Measurements from ENCODE around the gene NBPF1.
"Not testable (repeated sequence)": the region's sequence is repeated elsewhere in the genome, so short reads cannot be mapped to it uniquely, and the experiment has no call there.

The NBPF1 gene

DNA sequence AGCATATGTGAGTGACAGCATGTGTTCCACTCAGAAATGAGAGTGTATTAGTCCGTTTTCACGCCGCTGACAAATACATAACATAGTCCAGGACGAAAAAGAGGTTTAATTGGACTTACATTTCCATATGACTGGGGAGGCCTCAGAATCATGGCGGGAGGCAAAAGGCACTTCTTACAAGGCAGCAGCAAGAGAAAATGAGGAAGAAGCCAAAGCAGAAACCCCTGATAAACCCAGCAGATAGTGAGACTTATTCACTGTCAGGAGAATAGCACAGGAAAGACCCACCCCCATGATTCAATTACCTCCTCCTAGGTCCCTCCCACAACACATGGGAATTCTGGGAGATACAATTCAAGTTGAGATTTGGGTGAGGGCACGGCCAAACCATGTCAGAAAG, 75.8 kb downstream of the NBPF1 start:
- H3K4me1 ChIP-seq (ENCODE audit: control insufficient read depth, insufficient read depth, low read length); H3K27ac ChIP-seq (ENCODE audit: insufficient read depth, low read depth, low read length, poor library complexity, severe bottlenecking); H3K36me3 ChIP-seq (ENCODE audit: control insufficient read depth, insufficient read depth, low read length); H3K4me3 ChIP-seq (ENCODE audit: insufficient read depth, low read depth, low read length); H3K9me3 ChIP-seq (ENCODE audit: control insufficient read depth, low read length): not testable (repeated sequence)
- H3K27me3 ChIP-seq (ENCODE audit: control insufficient read depth, insufficient read depth, low read length, poor library complexity, severe bottlenecking): peaks cover 40% of the 10 kb centered on the region
- 55 to 71% methylated on average over 4 to 5 of the region's 6 CpGs for whole genome bisulfite sequencing, 2 experiments

DNA sequence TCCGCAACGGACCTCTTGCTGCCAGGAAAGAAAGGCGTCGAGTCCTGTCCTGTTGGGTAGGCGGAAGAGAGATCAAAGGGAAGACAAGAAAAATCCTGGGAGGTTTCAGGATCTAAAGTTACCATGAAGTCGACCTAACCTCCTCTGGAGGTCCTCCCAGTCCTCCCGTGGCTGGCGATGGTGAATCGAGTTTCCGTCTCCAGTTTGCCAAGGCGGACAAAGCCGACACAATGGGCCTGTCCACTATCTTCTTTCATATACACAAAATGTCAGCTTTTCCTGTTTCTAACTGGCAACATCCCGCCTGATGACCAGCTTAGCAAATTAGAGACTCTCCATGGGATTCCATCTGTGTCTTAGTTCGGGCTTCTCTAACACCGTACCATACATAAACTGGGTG, 76.6 kb downstream of the NBPF1 start:
- H3K4me1 ChIP-seq (ENCODE audit: control insufficient read depth, insufficient read depth, low read length): not testable (repeated sequence)

DNA sequence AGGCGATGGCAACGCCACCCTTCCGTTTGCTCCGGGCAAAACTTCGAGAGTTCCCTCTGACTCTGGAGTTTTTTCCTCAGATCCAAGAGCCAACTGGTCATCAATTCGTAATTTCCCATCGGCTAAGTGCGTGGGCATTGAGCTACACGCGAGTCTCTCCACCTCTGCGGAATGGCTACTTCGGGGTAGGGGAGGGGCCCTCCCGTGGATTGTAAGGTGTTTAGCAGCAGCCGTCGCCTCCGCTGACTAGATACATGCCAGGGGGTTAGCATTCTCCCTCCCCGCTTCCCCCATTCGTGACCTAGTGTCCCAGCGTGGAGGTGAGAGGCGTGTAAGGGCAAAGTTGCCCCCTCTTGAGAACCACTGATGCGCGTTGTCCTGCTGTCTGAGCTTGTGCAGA, 77.5 kb downstream of the NBPF1 start:
- WGBS, 2 experiments: 22 to 23% methylated on average over 16 to 18 of the region's 22 CpGs
- H3K27me3 ChIP-seq (ENCODE audit: control insufficient read depth, insufficient read depth, low read length, poor library complexity, severe bottlenecking): peaks cover 48% of the 10 kb centered on the region
- H3K27ac ChIP-seq (ENCODE audit: insufficient read depth, low read depth, low read length, poor library complexity, severe bottlenecking); H3K36me3 ChIP-seq (ENCODE audit: control insufficient read depth, insufficient read depth, low read length); H3K4me1 ChIP-seq (ENCODE audit: control insufficient read depth, insufficient read depth, low read length); H3K9me3 ChIP-seq (ENCODE audit: control insufficient read depth, low read length): not testable (repeated sequence)
- H3K4me3 ChIP-seq (ENCODE audit: insufficient read depth, low read depth, low read length): peak overlapping the region; percentile 46

More for the DNA sequence above, 76.6 kb downstream of the NBPF1 start:
- H3K9me3 ChIP-seq (ENCODE audit: control insufficient read depth, low read length); H3K4me3 ChIP-seq (ENCODE audit: insufficient read depth, low read depth, low read length); H3K36me3 ChIP-seq (ENCODE audit: control insufficient read depth, insufficient read depth, low read length); H3K27ac ChIP-seq (ENCODE audit: insufficient read depth, low read depth, low read length, poor library complexity, severe bottlenecking): not testable (repeated sequence)
- peaks cover 47% of the 10 kb centered on the region for H3K27me3 ChIP-seq (ENCODE audit: control insufficient read depth, insufficient read depth, low read length, poor library complexity, severe bottlenecking)
- 87 to 89% methylated on average over 15 of the region's 15 CpGs for WGBS, 2 experiments

DNA sequence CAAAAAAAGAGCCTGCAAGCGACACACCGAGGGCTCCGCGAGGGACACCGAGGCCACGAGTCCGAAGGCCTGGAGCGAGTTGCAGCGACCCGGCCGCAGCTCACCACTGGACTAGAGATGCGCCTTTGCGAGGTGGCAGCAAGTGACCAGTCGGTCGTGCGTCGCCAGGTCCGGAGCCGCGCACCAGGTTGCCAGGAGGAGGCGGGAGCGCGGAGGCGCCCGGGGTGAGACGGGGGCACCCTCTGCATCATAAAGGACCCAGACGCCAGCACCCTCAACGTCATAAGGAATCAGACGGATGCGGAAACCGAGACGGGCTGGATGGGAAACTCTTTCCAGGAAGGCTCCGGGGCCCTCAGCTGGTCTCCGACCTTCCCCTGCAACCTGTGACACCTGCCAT, 77.9 kb downstream of the NBPF1 start:
- peaks cover 48% of the 10 kb centered on the region for H3K27me3 ChIP-seq (ENCODE audit: control insufficient read depth, insufficient read depth, low read length, poor library complexity, severe bottlenecking)
- not testable (repeated sequence) for H3K9me3 ChIP-seq (ENCODE audit: control insufficient read depth, low read length); H3K36me3 ChIP-seq (ENCODE audit: control insufficient read depth, insufficient read depth, low read length); H3K4me1 ChIP-seq (ENCODE audit: control insufficient read depth, insufficient read depth, low read length); H3K27ac ChIP-seq (ENCODE audit: insufficient read depth, low read depth, low read length, poor library complexity, severe bottlenecking)
- H3K4me3 ChIP-seq (ENCODE audit: insufficient read depth, low read depth, low read length): peak overlapping the region; percentile 46
- WGBS, 2 experiments: 1% methylated on average over 32 of the region's 34 CpGs

DNA sequence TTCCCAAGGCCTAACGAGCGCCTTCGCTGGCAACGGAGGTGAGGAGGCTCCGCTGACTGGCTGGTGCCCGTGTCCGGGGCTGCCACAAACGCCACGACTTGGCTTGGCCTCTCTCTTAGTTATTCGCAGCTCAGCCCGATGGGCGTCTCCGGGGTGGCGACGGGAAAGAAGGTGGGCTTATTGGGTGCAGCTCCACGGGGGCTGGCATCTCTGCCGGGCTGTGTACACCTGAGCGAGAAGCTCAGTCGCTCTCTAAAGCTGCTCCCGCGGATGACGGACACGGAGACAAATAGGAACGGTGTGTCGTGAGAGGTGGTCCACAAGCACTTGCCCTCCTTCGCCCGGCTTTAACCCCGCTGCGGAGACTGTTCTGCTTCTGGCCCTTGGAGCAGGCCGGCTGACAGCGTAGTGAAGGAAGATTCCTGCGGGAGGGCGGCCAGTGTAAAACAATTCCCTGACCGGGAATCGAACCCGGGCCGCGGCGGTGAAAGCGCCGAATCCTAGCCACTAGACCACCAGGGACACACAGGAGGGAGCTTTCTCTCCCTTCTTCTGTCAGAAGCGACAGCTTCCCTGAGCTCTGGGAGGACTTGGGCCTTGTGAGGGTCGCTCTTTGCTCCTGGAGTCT, 78.4 kb downstream of the NBPF1 start:
- H3K4me1 ChIP-seq (ENCODE audit: control insufficient read depth, insufficient read depth, low read length); H3K36me3 ChIP-seq (ENCODE audit: control insufficient read depth, insufficient read depth, low read length); H3K9me3 ChIP-seq (ENCODE audit: control insufficient read depth, low read length); H3K27ac ChIP-seq (ENCODE audit: insufficient read depth, low read depth, low read length, poor library complexity, severe bottlenecking): not testable (repeated sequence)
- peaks cover 48% of the 10 kb centered on the region for H3K27me3 ChIP-seq (ENCODE audit: control insufficient read depth, insufficient read depth, low read length, poor library complexity, severe bottlenecking)
- H3K4me3 ChIP-seq (ENCODE audit: insufficient read depth, low read depth, low read length): peak overlapping the region; percentile 46
- WGBS, 2 experiments: 0 to 1% methylated on average over 31 of the region's 43 CpGs

DNA sequence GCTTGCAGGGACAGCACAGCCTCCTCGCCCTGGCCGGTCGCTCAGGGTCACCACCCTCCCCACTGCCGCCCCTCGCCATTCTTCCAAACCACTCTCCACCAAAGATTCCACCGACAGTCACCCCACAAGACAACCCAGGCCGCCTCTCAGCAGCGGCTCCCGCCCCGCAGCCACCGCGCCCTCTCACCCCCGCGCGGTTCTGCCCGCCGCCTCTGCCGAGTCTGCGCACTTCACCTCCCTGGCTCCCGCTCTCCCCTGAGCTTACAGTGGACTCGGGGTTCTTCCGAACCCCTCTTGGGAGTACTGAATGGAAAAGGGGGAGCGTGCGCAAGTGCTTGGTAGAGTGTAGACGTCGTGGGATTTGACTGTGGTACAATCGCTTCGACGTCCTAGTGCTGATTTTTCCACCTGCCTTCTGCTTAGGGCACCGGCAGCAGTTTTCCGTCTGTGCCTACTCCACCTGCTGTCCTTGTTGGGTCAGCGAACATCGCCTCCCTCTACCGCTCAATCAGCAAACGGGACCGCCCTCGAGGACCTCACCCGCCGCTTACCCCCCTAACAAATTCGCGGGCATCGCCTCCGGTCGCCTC, 79.0 kb downstream of the NBPF1 start:
- peak overlapping the region; percentile 46 for H3K4me3 ChIP-seq (ENCODE audit: insufficient read depth, low read depth, low read length)
- H3K9me3 ChIP-seq (ENCODE audit: control insufficient read depth, low read length); H3K36me3 ChIP-seq (ENCODE audit: control insufficient read depth, insufficient read depth, low read length); H3K4me1 ChIP-seq (ENCODE audit: control insufficient read depth, insufficient read depth, low read length); H3K27ac ChIP-seq (ENCODE audit: insufficient read depth, low read depth, low read length, poor library complexity, severe bottlenecking): not testable (repeated sequence)
- H3K27me3 ChIP-seq (ENCODE audit: control insufficient read depth, insufficient read depth, low read length, poor library complexity, severe bottlenecking): peaks cover 48% of the 10 kb centered on the region
- 1 to 2% methylated on average over 21 to 24 of the region's 44 CpGs for WGBS, 2 experiments

DNA sequence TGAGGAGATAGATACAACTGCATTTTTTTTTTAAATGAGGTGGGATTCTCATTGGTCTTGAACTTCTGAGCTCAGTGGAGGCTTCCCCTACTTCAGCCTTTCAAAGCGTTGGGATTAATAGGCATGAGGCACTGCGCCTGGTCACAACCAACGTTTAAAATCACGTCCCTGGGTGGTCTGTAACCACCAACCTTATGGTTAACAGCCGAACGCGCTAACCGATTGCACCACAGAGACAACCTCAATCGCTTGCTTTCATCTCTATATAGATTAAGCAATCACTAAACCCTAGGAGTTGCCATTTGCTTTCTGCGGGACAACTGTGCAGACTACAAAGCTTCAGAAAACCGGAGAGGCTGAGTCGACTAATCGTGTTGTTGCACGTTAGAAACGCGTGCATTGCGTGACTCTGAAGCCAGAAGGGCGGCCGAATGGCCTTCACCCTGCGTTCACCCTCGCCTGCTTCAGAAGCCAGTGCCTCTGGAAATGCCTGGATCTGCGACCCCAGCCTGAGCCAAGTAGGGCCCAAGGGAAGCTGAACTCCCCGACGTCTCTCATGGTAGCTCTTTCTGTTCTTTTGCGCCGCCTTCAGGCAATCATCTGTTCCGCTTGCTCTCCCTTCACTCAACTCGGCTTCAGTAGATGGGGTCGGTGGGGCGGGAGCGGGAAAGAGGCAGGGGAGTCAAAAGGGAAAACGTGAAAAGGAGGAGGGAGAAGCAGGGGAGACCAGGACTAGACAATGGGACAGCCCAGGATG, 81.0 kb downstream of the NBPF1 start:
- H3K27ac ChIP-seq (ENCODE audit: insufficient read depth, low read depth, low read length, poor library complexity, severe bottlenecking); H3K4me1 ChIP-seq (ENCODE audit: control insufficient read depth, insufficient read depth, low read length); H3K36me3 ChIP-seq (ENCODE audit: control insufficient read depth, insufficient read depth, low read length); H3K9me3 ChIP-seq (ENCODE audit: control insufficient read depth, low read length); H3K4me3 ChIP-seq (ENCODE audit: insufficient read depth, low read depth, low read length): not testable (repeated sequence)
- H3K27me3 ChIP-seq (ENCODE audit: control insufficient read depth, insufficient read depth, low read length, poor library complexity, severe bottlenecking): peaks cover 48% of the 10 kb centered on the region
- 32 to 34% methylated on average over 23 to 24 of the region's 32 CpGs for WGBS, 2 experiments

DNA sequence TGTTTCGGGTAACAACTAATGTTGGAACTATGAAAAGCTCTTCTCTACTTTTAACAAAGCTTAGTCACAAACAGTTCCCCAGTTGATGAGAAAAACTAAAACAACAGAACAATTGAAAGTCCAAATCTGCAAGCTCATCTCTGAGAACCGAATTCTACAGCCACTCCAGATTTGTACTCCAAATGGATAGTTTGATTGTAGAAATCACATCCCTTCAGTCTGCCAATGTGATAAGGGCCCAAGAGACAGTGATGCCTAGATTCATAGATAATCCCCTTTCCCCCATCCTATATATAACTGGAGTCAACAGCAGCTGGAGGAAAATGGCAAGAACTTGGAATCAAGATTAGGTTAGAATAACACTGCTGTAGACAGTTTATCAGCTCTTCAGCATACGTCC, 85.0 kb downstream of the NBPF1 start:
- WGBS, 2 experiments: 90 to 92% methylated on average over 2 of the region's 3 CpGs

DNA sequence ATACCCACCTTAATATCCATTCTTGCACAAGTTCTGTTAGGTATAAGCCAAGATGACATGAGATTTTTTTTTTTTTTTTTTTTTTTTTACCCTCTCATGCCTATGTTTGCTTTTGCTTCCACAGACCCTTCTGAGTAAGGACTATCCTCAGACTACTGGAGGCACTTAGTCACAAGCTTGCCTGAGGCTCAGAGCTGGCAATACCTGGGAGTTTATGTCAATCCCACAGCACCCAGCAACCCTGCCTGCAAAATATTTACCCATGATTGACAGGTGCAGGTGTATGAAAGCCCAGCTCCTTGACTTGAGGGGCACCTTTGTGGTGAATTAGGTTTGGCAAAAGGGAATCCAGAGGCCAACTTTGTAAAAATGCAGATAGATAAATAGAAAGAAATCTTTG, 87.6 kb downstream of the NBPF1 start:
- H3K9me3 ChIP-seq (ENCODE audit: control insufficient read depth, low read length); H3K4me1 ChIP-seq (ENCODE audit: control insufficient read depth, insufficient read depth, low read length); H3K36me3 ChIP-seq (ENCODE audit: control insufficient read depth, insufficient read depth, low read length); H3K4me3 ChIP-seq (ENCODE audit: insufficient read depth, low read depth, low read length); H3K27ac ChIP-seq (ENCODE audit: insufficient read depth, low read depth, low read length, poor library complexity, severe bottlenecking): not testable (repeated sequence)
- peaks cover 11% of the 10 kb centered on the region for H3K27me3 ChIP-seq (ENCODE audit: control insufficient read depth, insufficient read depth, low read length, poor library complexity, severe bottlenecking)

More for the DNA sequence above, 85.0 kb downstream of the NBPF1 start:
- not testable (repeated sequence) for H3K4me3 ChIP-seq (ENCODE audit: insufficient read depth, low read depth, low read length); H3K27ac ChIP-seq (ENCODE audit: insufficient read depth, low read depth, low read length, poor library complexity, severe bottlenecking); H3K4me1 ChIP-seq (ENCODE audit: control insufficient read depth, insufficient read depth, low read length); H3K36me3 ChIP-seq (ENCODE audit: control insufficient read depth, insufficient read depth, low read length); H3K9me3 ChIP-seq (ENCODE audit: control insufficient read depth, low read length)
- H3K27me3 ChIP-seq (ENCODE audit: control insufficient read depth, insufficient read depth, low read length, poor library complexity, severe bottlenecking): peaks cover 15% of the 10 kb centered on the region

DNA sequence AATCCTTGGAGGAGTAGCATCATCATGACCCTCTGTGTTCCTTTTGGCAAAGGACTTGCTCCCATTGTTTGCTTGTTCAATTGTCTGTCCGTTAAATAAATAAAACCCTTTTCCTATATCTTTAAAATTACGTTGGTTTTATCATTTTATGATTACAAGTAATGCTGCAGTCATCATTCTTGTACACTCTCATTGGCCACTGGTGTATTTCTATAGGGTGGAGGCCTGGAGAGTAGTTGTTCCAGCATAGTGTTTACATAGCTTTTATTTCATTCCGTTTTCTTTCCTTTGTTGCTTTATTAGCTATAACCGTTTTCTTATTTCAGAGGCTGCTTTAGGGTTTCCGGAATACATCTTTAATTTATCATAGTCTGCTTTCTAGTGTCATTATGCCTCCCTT, 91.7 kb downstream of the NBPF1 start:
- 85 to 91% methylated on average over 2 to 5 of the region's 5 CpGs for WGBS, 2 experiments
- H3K4me3 ChIP-seq (ENCODE audit: insufficient read depth, low read depth, low read length): not testable (repeated sequence)
- peaks cover 30% of the 10 kb centered on the region for H3K27me3 ChIP-seq (ENCODE audit: control insufficient read depth, insufficient read depth, low read length, poor library complexity, severe bottlenecking)

More for the DNA sequence above, 91.7 kb downstream of the NBPF1 start:
- not testable (repeated sequence) for H3K9me3 ChIP-seq (ENCODE audit: control insufficient read depth, low read length); H3K27ac ChIP-seq (ENCODE audit: insufficient read depth, low read depth, low read length, poor library complexity, severe bottlenecking); H3K4me1 ChIP-seq (ENCODE audit: control insufficient read depth, insufficient read depth, low read length); H3K36me3 ChIP-seq (ENCODE audit: control insufficient read depth, insufficient read depth, low read length)
